ENCODE measurements around the gene ZNHIT2. TPM values are rescaled to one million over a fixed set of nuclear protein-coding genes. Genes with fewer than 3 reads are reported as not detected.
A peak's percentile ranks its signal among the peaks of the same experiment; 100 is the strongest.

ZNHIT2 gene
- total RNA-seq, 1 experiment from 2014 or later: 27.4 TPM

GRCh38 chr11:65111159-65111743 lies 6.2 kb downstream of the ZNHIT2 start:
- no peak overlapping the region for H3K27ac ChIP-seq (ENCODE audit: low read depth, low read length, poor library complexity, severe bottlenecking)

GRCh38 chr11:65110354-65110861 lies 7.1 kb downstream of the ZNHIT2 start:
- ChIA-PET POLR2A (ENCODE audit: low non-redundant PET) (interaction anchor here (0.6 kb wide), 1 partner anchor 11 kb away, joined by 3 read pairs; no protein-coding TSS in a partner anchor), CTCF (interaction anchor here (0.5 to 1.3 kb wide), 6 partner anchors 11 to 1260 kb away, joined by 3 to 15 read pairs (median 5); partner anchors contain the start of genes FAU and MRPL49)
- Histone ChIP-seq H3K27ac (ENCODE audit: low read depth, low read length, poor library complexity, severe bottlenecking) (peak overlapping the region; percentile 47), H3K9me3 (ENCODE audit: low read depth, low read length, poor library complexity, severe bottlenecking) (no peaks in the 10 kb centered on the region), H3K4me3 (ENCODE audit: low read depth, low read length, poor library complexity, severe bottlenecking) (no peak overlapping the region), H3K4me1 (ENCODE audit: insufficient read depth, low read length, poor library complexity, severe bottlenecking) (peaks cover 17% of the 10 kb centered on the region), H3K27me3 (replicated peaks; ENCODE audit: insufficient read depth, low read depth, low read length, poor library complexity) (no peaks in the 10 kb centered on the region), H3K36me3 (ENCODE audit: insufficient read depth, low read length, poor library complexity, severe bottlenecking) (no peaks in the 10 kb centered on the region)
- TF ChIP-seq CTCF (conservative IDR thresholded peaks at IDR 0.05; ENCODE audit: low read depth, low read length): peak; percentile 96
- no peak for TF ChIP-seq EZH2 (IDR thresholded peaks at IDR 0.05; ENCODE audit: borderline replicate concordance, low read depth, low read length, poor library complexity, severe bottlenecking)
- intact Hi-C loops (cut with micrococcal nuclease; ENCODE audit: unreplicated experiment): loop anchor here (2.0 to 10.0 kb wide), 2 partner anchors 326 to 400 kb away; no protein-coding TSS in a partner anchor
- no TSS peak for BruUV-seq (replicated peaks)
- peak; percentile 93 for DNase-seq (ENCODE audit: low spot score)

More at GRCh38 chr11:65111159-65111743, 6.2 kb downstream of the ZNHIT2 start:
- BruUV-seq (replicated peaks): no TSS peak
- CTCF ChIA-PET: interaction anchor here (0.5 to 1.9 kb wide), 15 partner anchors 10 to 1259 kb away, joined by 3 to 15 read pairs (median 3); partner anchors contain the start of genes FAU and MRPL49
- Histone ChIP-seq H3K36me3 (ENCODE audit: insufficient read depth, low read length, poor library complexity, severe bottlenecking) (peaks cover 5% of the 10 kb centered on the region), H3K9me3 (ENCODE audit: low read depth, low read length, poor library complexity, severe bottlenecking) (no peaks in the 10 kb centered on the region), H3K4me3 (ENCODE audit: low read depth, low read length, poor library complexity, severe bottlenecking) (peak overlapping the region; percentile 80), H3K4me1 (ENCODE audit: insufficient read depth, low read length, poor library complexity, severe bottlenecking) (peaks cover 22% of the 10 kb centered on the region), H3K27me3 (replicated peaks; ENCODE audit: insufficient read depth, low read depth, low read length, poor library complexity) (no peaks in the 10 kb centered on the region)
- no peak for DNase-seq (ENCODE audit: low spot score)
- TF ChIP-seq EZH2 (IDR thresholded peaks at IDR 0.05; ENCODE audit: borderline replicate concordance, low read depth, low read length, poor library complexity, severe bottlenecking) (no peak), CTCF (conservative IDR thresholded peaks at IDR 0.05; ENCODE audit: low read depth, low read length) (no peak)
- POLR2A ChIA-PET (ENCODE audit: low non-redundant PET): interaction anchor here (0.6 to 0.7 kb wide), 2 partner anchors 11 to 12 kb away, joined by 3 to 4 read pairs; partner anchors contain the start of gene MRPL49
- intact Hi-C loops (cut with micrococcal nuclease; ENCODE audit: unreplicated experiment): loop anchor here (2.0 to 10.0 kb wide), 2 partner anchors 326 to 400 kb away; no protein-coding TSS in a partner anchor

GRCh38 chr11:65109231-65110198 lies 8.0 kb downstream of the ZNHIT2 start:
- no TSS peak for BruUV-seq (replicated peaks)
- Histone ChIP-seq H3K9me3 (ENCODE audit: low read depth, low read length, poor library complexity, severe bottlenecking) (no peaks in the 10 kb centered on the region), H3K27ac (ENCODE audit: low read depth, low read length, poor library complexity, severe bottlenecking) (no peak overlapping the region), H3K36me3 (ENCODE audit: insufficient read depth, low read length, poor library complexity, severe bottlenecking) (no peaks in the 10 kb centered on the region), H3K4me3 (ENCODE audit: low read depth, low read length, poor library complexity, severe bottlenecking) (no peak overlapping the region), H3K27me3 (replicated peaks; ENCODE audit: insufficient read depth, low read depth, low read length, poor library complexity) (no peaks in the 10 kb centered on the region), H3K4me1 (ENCODE audit: insufficient read depth, low read length, poor library complexity, severe bottlenecking) (peaks cover 17% of the 10 kb centered on the region)
- intact Hi-C loops (cut with micrococcal nuclease; ENCODE audit: unreplicated experiment): loop anchor here (2.0 to 10.0 kb wide), 2 partner anchors 325 to 401 kb away; no protein-coding TSS in a partner anchor
- ChIA-PET POLR2A (ENCODE audit: low non-redundant PET) (no interaction called here), CTCF (interaction anchor here (1.3 kb wide), 2 partner anchors 10 to 12 kb away, joined by 7 to 11 read pairs; partner anchors contain the start of genes FAU and MRPL49)
- TF ChIP-seq EZH2 (IDR thresholded peaks at IDR 0.05; ENCODE audit: borderline replicate concordance, low read depth, low read length, poor library complexity, severe bottlenecking): no peak
- TF ChIP-seq CTCF (conservative IDR thresholded peaks at IDR 0.05; ENCODE audit: low read depth, low read length): no peak
- DNase-seq (ENCODE audit: low spot score): no peak

All from A673 (cell line).